Iris pigment epithelial cell (primary cell): ENCODE results near the gene KCNH1.

Source experiments
- DNase-seq: peaks from one replicate; pipeline ENCODE4 v3.0.0-alpha.2; 2011; ENCODE audit warnings: low read depth

Gene KCNH1

DNA sequence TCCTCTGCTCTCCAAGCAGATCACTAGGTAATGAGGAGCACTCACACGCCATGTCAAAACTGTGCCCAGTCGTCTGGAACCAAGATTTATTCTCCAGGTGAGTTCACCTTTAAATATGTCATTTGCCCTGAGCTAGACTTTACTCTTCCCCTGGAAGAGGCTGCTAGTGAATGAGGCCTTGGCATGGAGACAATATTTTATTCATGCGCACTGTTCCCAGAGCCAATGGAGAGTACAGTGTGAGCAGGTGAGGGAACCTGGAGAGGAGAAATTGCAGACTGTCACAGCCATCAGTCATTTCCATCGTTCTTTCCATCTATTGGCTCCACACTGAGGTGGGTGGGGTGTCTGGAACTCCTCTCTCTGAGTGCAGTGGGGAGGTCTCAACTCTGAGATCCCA is 333.6 kb downstream of the KCNH1 start:
- no peak for DNase-seq

- DNase-seq: no peak
Observed at GRCh38 chr1:210797422-210797821, 336.5 kb downstream of the KCNH1 start.

DNA sequence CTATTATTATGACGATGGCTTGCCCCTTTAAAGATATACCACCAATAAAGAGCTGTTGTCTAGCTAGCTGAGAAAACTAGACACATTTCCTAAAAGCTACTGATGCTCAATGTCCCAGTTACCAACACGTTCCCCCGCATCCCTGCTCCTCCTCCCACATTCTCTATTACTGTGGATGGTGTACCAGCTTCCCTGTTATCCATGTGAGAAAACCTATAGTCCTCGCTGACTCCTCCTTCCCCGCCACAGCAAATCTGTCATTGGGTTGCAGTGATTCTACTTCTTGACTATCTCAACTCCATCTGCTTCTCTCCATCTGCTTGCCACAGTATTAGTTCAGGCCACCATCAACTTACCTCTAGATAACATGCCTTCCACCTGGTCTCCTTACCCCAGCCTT is 337.5 kb downstream of the KCNH1 start:
- DNase-seq: no peak

DNA sequence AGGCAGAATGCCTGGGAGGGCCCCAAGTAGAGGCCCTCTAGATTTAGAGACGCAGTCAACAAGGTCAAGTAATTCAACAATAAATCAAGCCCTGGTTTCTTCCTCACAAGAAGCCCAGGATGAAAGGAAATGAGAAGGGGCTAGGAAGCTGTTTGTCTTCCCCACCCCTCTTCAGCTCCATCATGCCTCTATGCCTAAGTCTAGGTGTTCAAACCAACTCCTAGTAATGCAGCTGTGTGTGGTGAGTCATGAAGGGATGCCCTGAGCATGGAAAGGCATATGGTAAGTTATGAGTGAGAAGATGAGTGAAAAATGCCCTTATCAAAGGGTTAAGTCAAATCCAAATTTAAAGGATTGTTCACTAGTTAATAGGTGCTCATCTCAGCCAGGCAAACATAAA is 339.5 kb downstream of the KCNH1 start:
- no peak for DNase-seq

GRCh38 chr1:210792250-210793102 is 341.5 kb downstream of the KCNH1 start:
- DNase-seq: peak; percentile 62

- no peak for DNase-seq
Observed at GRCh38 chr1:210790196-210790595, 343.8 kb downstream of the KCNH1 start.

- DNase-seq: no peak
Observed at GRCh38 chr1:210787800-210788199, 346.1 kb downstream of the KCNH1 start.

GRCh38 chr1:210786546-210786945 is 347.4 kb downstream of the KCNH1 start:
- no peak for DNase-seq

- DNase-seq: no peak
Observed at GRCh38 chr1:210783925-210784324, 350.0 kb downstream of the KCNH1 start.

GRCh38 chr1:210781652-210782051 is 352.3 kb downstream of the KCNH1 start:
- DNase-seq: no peak

DNA sequence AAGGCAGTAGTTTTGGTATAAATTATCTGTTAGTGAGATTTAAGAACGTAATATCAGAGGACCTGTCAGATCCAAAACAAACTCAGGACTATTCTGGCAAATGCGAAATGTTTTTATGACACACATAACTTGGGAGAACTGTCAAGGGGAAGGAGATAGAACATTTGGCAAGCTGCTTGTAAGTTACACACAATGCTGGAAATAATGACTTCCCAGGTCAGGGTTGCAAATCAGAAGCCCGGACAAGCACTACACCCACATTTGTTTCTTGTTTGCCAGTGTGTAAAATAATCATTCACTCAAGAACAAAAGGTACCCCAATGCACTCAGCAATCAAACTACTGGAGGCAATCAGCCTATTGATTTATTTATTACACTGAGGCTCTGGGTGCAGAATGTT is 354.7 kb downstream of the KCNH1 start:
- no peak for DNase-seq

GRCh38 chr1:210777914-210778313 is 356.0 kb downstream of the KCNH1 start:
- no peak for DNase-seq

- no peak for DNase-seq
Observed at GRCh38 chr1:210776712-210777111, 357.2 kb downstream of the KCNH1 start.

DNA sequence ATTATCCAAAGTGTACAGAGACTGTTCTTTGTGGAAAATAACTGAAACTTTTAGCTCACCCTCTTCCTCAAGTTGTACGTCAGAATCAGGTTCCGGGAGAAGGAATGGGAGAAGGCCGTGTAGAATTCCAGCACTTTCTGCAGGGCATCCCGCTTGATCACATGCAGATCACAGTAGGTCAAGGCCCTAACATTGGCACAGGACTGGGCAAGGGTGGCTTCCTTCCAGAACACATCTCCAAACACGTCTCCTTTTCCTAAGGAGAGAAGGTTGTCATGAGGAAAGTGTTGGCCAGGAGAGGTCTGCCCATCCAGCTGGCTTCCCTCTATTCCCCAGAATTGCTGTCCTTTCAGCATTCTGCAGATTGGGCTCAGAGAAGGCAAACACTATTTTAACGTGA is 358.7 kb downstream of the KCNH1 start:
- no peak for DNase-seq

GRCh38 chr1:210773450-210773849 is 360.5 kb downstream of the KCNH1 start:
- no peak for DNase-seq

- no peak for DNase-seq
Observed at GRCh38 chr1:210771131-210771530, 362.8 kb downstream of the KCNH1 start.

DNA sequence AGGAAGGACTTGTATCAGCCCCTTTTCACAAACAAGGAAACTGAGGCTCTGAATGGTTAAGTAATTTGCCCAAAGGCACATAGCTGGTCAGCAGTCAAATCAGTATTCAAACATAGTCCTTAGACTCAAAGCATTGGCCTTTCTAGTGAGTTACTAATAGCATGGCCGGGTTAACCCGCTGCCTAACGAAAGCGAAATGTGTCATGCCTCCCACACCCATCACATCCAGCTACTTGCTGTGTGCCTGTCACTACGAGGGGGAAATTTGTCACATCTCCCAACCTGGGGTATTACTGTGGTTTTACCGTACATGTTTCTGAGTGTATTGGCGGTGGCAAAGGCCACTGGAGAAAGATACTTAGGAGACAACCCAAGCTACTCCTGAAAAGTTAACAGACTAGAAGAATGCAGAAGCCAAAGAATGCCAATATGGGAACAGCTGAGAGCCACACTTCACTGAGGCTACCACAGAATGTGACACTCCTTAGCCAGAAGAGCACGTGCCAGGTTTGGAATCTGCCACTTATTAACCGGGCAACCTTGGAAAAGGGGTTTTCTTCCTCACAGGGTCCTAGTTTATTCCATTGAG is 363.5 kb downstream of the KCNH1 start:
- DNase-seq: no peak

- no peak for DNase-seq
Observed at GRCh38 chr1:210769473-210769872, 364.5 kb downstream of the KCNH1 start.

DNA sequence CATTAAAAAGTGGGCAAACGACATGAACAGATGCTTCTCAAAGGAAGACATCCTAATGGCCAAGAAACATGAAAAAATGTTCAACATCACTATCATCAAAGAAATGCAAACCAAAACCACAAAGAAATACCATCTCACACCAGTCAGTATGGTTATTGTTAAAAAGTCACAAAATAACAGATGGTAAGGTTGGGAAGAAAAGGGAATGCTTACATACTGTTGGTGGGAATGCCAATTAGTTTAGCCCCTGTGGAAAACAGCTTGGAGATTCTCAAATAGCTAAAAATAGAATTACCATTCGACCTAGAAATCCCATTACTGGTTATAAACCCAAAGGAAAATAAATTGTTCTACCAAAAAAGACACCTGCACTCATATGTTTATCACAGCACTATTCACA is 369.4 kb downstream of the KCNH1 start:
- no peak for DNase-seq

- DNase-seq: no peak
Observed at GRCh38 chr1:210758761-210759160, 375.2 kb downstream of the KCNH1 start.

- no peak for DNase-seq
Observed at GRCh38 chr1:210758261-210758660, 375.7 kb downstream of the KCNH1 start.

DNA sequence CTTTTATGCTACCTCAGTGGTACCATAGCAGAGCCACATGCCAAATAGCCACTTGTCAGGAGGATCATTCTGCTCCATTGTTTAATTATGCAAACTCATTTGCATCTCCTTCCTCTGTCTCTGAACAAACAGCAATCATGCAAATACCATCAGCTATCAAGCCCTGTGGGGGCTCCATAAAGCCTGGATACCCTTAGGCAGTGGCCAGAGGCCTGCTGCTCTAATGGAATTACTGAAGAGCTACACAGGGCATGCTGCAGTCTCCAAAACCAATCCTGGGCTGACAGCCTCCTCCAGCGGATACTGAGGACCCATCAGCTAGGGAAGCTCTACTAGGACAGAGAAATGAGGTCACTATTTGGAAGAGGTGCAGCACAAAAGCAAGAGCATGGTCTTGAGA is 376.3 kb downstream of the KCNH1 start:
- no peak for DNase-seq

- no peak for DNase-seq
Observed at GRCh38 chr1:210755991-210756659, 377.8 kb downstream of the KCNH1 start.
